Nephron (organoid): ENCODE data around the gene CXCR5.
A peak's percentile ranks its signal among the peaks of the same experiment; 100 is the strongest.

Source experiments
- H3K27ac Mint-ChIP-seq, 3 experiments: 2 replicates each; pipeline ENCODE4 v1.8.0; 2020; ENCODE audit warnings: mixed read lengths in 3 of 3, mild to moderate bottlenecking in 2 of 3, moderate library complexity in 1 of 3
- H3K27me3 Mint-ChIP-seq: 2 replicates; pipeline ENCODE4 v1.8.0; 2021; ENCODE audit warnings: low read depth, mild to moderate bottlenecking, moderate library complexity, mixed read lengths
- H3K36me3 Mint-ChIP-seq: 2 replicates; pipeline ENCODE4 v1.8.0; 2020; ENCODE audit warnings: low read depth, mixed read lengths
- H3K4me1 Mint-ChIP-seq: 2 replicates; pipeline ENCODE4 v1.8.0; 2020; ENCODE audit warnings: mixed read lengths
- H3K4me3 Mint-ChIP-seq, 3 experiments: 2 replicates each; pipeline ENCODE4 v1.8.0; 2020; ENCODE audit warnings: mild to moderate bottlenecking in 3 of 3, mixed read lengths in 3 of 3, moderate library complexity in 2 of 3
- H3K9me3 Mint-ChIP-seq: 2 replicates; pipeline ENCODE4 v1.8.0; 2020; ENCODE audit warnings: mixed read lengths
- TF ChIP-seq, protein P1 (sequence below), 3 experiments: fragments of 200-600 bp; sonication (generic); IDR thresholded peaks; one replicate each; pipeline ENCODE4 v1.5.0; 2021; ENCODE audit warnings: antibody characterized with exemption in 3 of 3; ENCODE audit not compliant: unreplicated experiment in 3 of 3

Gene CXCR5

DNA sequence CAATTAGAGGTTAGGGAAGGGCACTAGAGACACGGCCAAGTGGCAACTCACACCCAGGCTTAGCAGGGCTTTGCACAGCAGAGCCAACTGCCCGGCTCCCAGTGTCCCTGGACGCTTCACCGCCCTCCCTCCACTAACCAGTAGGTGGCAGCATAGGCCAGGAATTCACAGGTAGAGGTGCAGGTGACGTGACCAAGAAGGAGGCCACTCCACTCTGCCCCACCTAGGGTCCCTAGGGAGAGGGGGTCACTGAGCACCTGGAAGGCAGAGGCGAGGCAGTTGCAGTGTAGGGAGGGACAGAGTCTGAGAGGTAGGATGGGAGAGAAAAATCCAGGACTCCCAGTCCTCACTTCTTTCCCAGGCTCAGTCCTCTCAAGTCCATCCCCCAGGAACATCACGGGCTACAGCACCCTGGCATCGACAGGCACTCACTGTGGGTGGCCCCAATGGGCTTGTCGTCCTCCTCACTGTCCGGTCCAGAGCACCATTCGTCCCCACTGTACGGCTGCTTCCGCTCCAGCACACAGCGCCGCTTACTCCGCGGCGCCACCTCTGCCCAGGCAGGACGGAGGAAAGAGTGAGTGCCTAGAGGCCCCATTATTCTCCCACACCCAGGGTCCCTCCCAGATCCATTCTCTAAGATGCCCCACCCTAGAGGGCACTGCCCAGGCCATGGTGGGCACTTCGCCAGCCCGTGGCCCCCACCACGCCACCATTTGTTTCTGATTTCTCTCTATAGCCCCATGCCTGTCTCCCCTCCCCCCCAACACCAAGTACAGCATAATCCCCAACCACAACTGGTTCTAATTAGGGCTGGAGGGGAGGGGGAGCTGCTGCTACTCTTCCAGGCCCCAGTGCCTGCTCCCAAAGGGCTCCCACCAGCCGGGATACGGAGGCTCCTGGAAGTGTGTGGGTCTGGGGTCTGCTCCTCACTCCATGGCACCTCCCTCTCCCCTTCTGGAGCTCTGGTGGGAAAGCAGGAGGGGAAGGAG is 23.7 kb downstream of the CXCR5 start:
- H3K4me3 Mint-ChIP-seq = peak overlapping the region; percentile 68 to 74 (median 69)
- H3K9me3 Mint-ChIP-seq = no peaks in the 10 kb centered on the region
- peak overlapping the region; percentile 52 to 99 (median 86) for H3K27ac Mint-ChIP-seq
- no peaks in the 10 kb centered on the region for H3K27me3 Mint-ChIP-seq
- H3K36me3 Mint-ChIP-seq = peaks cover 21% of the 10 kb centered on the region
- H3K4me1 Mint-ChIP-seq = peaks cover 44% of the 10 kb centered on the region
- TF ChIP-seq, protein P1, sequence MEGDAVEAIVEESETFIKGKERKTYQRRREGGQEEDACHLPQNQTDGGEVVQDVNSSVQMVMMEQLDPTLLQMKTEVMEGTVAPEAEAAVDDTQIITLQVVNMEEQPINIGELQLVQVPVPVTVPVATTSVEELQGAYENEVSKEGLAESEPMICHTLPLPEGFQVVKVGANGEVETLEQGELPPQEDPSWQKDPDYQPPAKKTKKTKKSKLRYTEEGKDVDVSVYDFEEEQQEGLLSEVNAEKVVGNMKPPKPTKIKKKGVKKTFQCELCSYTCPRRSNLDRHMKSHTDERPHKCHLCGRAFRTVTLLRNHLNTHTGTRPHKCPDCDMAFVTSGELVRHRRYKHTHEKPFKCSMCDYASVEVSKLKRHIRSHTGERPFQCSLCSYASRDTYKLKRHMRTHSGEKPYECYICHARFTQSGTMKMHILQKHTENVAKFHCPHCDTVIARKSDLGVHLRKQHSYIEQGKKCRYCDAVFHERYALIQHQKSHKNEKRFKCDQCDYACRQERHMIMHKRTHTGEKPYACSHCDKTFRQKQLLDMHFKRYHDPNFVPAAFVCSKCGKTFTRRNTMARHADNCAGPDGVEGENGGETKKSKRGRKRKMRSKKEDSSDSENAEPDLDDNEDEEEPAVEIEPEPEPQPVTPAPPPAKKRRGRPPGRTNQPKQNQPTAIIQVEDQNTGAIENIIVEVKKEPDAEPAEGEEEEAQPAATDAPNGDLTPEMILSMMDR (IDR thresholded peaks at IDR 0.05; ENCODE audit: unreplicated experiment in 3 of 3) = peak; percentile 89 to 96 (median 94)

DNA sequence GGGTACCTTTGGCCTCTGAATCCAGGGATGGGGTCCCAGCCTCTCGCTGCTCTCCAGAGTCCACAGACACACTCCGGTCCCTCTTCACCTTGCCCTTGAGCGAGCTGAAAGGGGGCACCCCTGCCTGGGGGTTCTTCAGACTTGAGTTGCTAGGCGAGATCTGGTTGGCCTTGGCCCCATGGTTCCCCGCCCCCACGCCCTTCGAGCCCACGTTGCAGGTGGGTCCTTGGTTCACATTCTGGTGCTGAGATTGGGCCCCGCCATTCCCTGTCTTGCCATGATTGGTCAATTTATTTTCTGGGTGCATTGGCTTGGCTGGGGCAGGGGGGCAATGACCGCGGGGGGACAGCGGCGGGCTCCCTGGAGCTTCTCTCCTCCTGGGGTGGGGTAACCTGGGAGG is 24.6 kb downstream of the CXCR5 start:
- H3K4me3 Mint-ChIP-seq = peak overlapping the region in 2 of 3 experiments; percentile 69 to 74
- peaks cover 21% of the 10 kb centered on the region for H3K36me3 Mint-ChIP-seq
- TF ChIP-seq, protein P1 (IDR thresholded peaks at IDR 0.05; ENCODE audit: unreplicated experiment in 3 of 3) = no peak

DNA sequence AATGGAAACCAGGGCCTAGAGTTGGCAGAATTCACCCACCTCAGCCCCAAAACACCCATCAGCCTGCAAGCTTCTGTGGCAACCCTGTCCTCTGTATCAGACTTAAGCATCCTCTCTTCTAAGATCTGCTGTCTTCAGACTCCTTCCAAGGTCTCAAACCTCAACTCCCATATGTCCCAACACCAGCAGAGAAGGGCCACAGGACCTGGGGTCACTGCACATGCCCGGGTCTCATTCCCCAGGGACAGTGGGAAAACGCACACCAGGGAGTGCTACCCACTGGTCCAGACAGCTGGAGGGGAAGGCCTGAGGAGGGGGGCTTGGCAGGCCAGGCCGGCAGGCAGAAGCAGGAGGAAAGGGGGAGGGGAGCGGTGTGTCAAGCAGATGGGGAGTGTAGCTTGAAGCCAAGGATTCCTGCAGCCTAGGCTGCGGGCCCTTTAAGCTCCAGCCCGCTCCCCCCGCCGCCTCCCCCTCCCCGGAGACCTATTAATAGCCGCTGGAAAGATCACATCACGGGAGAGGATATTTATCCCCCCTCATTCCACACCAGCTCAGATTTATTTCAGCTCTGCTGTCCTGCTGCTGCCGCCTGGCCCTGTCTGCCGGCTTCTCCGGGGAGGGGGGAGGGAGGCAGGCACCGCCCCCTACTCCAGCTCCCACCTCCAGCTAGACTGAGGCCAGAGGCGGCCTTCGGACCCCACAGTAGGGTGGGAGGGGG is 25.4 kb downstream of the CXCR5 start:
- peaks cover 16% of the 10 kb centered on the region for H3K36me3 Mint-ChIP-seq
- no peaks in the 10 kb centered on the region for H3K27me3 Mint-ChIP-seq
- H3K9me3 Mint-ChIP-seq = no peaks in the 10 kb centered on the region
- peak overlapping the region; percentile 71 to 82 (median 74) for H3K4me3 Mint-ChIP-seq
- H3K4me1 Mint-ChIP-seq = peaks cover 55% of the 10 kb centered on the region
- TF ChIP-seq, protein P1 (IDR thresholded peaks at IDR 0.05; ENCODE audit: unreplicated experiment in 3 of 3) = no peak
- H3K27ac Mint-ChIP-seq = peak overlapping the region; percentile 83 to 99 (median 88)

More for the DNA sequence above, 24.6 kb downstream of the CXCR5 start:
- H3K27me3 Mint-ChIP-seq = no peaks in the 10 kb centered on the region
- no peaks in the 10 kb centered on the region for H3K9me3 Mint-ChIP-seq
- H3K4me1 Mint-ChIP-seq = peaks cover 53% of the 10 kb centered on the region
- H3K27ac Mint-ChIP-seq = peak overlapping the region; percentile 83 to 99 (median 86)

DNA sequence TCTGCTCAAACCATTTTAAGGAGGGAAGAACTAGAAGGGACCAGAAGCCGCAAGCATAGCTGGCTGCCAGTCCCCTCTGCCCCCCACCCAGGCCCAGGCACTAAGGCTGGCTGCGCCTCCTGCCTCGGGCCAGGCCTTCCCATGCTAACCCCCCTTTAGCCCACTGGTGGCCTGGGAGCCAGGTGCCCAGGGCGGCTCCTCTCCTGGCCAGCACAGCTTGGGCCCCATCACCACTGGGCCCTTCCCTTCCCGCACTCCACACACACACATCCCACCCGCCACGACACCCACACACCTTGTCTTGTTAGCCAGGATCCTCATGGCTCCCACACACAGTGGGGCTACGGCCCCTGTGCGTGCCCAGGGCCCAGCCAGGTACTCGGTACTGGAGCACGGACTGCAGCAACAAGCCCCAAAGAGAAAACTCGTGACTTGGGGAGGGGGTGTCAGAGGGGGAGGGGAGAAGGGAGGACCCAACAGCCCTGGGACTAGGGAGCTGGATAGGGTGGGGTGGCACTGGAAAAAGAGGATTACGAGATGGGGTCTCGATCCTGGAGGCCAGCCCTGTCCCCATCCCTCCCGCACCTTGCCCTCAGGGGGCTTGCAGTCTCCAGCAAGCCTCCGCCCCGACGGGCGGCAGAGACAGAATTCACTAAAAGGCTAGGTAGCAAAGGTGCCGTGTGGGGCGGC is 26.1 kb downstream of the CXCR5 start:
- TF ChIP-seq, protein P1 (IDR thresholded peaks at IDR 0.05; ENCODE audit: unreplicated experiment in 3 of 3) = no peak
- Mint-ChIP-seq H3K27me3 (no peaks in the 10 kb centered on the region), H3K4me3 (peak overlapping the region; percentile 71 to 82 (median 74)), H3K36me3 (peaks cover 11% of the 10 kb centered on the region), H3K4me1 (peaks cover 62% of the 10 kb centered on the region), H3K9me3 (no peaks in the 10 kb centered on the region), H3K27ac (peak overlapping the region; percentile 83 to 99 (median 88))

DNA sequence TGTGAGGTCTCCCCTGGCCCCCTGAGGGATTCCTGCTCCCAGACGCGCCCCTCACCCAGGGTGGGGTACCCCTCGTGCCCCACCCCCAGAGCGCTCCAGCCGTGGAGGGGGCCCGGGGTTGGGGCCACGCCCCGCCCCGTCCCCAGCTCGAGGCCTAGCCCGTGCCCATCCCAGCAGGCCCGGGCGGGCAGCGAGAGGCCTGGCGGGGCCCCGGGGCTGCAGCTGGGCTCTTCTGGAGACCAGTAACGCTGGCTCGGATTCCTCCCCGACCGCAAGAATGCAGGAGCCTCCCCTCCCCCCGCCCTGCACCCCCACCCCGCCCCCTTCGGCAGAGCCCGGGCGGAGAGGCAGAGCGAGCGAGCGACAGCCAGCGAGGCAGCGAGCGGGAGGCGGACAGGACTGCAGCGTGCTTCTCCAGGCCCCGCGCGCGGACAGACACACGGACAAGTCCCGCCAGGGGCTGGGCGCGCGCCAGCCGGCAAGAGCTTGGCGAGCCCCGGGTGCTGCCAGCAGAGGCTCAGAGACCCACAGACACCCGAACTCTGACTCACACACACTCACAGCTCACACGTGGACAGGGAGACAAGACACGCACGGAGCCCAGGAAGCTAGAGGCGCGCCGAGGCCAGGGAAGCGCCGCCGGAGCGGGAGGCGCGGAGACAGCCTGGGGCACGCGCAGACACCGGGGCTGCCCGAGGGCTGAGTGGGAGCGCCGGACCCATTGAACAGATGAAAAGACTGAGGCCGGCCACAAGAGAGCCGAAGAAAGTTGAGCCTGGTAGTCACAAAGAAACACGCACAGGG is 26.8 kb downstream of the CXCR5 start:
- Mint-ChIP-seq H3K4me3 (peak overlapping the region; percentile 77 to 81 (median 78)), H3K36me3 (peaks cover 11% of the 10 kb centered on the region), H3K27me3 (no peaks in the 10 kb centered on the region), H3K4me1 (peaks cover 70% of the 10 kb centered on the region), H3K27ac (peak overlapping the region; percentile 93 to 99 (median 94)), H3K9me3 (no peaks in the 10 kb centered on the region)
- TF ChIP-seq, protein P1 (IDR thresholded peaks at IDR 0.05; ENCODE audit: unreplicated experiment in 3 of 3) = no peak
